Measurements from ENCODE around the gene NDUFB6. TPM values are rescaled to one million over a fixed set of nuclear protein-coding genes. Genes with fewer than 3 reads are reported as not detected.

NDUFB6 gene
- total RNA-seq, 1 experiment from 2014 or later = 56.1 TPM

DNA sequence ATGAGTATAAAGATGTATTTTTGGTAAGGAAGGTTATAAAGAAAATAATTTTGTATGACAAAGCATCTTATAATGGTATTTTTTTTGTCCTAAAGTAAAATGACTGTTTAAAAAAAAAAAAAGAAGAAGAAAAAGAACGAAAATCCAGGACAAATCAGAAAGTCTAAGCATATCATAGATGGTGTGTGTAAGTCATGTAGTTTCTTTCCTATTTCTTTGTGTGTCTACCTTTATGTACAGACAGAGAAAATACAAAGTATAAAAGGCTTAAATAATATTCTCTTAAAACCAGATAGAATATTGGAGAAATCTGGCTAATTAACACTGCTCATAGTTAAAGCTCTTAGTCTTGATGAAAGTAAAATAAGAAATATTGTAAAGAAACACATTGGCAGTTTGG lies 54.7 kb downstream of the NDUFB6 start:
- BruUV-seq (replicated peaks) = no TSS peak
- POLR2A ChIA-PET = no interaction called here
- no peak for DNase-seq (ENCODE audit: unreplicated experiment)
- H3K4me1 Mint-ChIP-seq (ENCODE audit: insufficient read depth, unreplicated experiment) = peaks cover 2% of the 10 kb centered on the region
- CTCF ChIA-PET = no interaction called here
- peaks cover 12% of the 10 kb centered on the region for H3K9me3 Mint-ChIP-seq (ENCODE audit: unreplicated experiment)
- TF ChIP-seq, protein P1, sequence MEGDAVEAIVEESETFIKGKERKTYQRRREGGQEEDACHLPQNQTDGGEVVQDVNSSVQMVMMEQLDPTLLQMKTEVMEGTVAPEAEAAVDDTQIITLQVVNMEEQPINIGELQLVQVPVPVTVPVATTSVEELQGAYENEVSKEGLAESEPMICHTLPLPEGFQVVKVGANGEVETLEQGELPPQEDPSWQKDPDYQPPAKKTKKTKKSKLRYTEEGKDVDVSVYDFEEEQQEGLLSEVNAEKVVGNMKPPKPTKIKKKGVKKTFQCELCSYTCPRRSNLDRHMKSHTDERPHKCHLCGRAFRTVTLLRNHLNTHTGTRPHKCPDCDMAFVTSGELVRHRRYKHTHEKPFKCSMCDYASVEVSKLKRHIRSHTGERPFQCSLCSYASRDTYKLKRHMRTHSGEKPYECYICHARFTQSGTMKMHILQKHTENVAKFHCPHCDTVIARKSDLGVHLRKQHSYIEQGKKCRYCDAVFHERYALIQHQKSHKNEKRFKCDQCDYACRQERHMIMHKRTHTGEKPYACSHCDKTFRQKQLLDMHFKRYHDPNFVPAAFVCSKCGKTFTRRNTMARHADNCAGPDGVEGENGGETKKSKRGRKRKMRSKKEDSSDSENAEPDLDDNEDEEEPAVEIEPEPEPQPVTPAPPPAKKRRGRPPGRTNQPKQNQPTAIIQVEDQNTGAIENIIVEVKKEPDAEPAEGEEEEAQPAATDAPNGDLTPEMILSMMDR (IDR thresholded peaks at IDR 0.05; ENCODE audit: unreplicated experiment) = no peak
- no peaks in the 10 kb centered on the region for H3K27me3 Mint-ChIP-seq (ENCODE audit: insufficient read depth, unreplicated experiment)
- no peaks in the 10 kb centered on the region for H3K36me3 Mint-ChIP-seq (ENCODE audit: insufficient read depth, unreplicated experiment)
- H3K4me3 Mint-ChIP-seq (ENCODE audit: unreplicated experiment) = no peak overlapping the region
- H3K27ac Mint-ChIP-seq (ENCODE audit: low read depth, unreplicated experiment) = no peak overlapping the region
- intact Hi-C loops (cut with micrococcal nuclease) = no loop called here

DNA sequence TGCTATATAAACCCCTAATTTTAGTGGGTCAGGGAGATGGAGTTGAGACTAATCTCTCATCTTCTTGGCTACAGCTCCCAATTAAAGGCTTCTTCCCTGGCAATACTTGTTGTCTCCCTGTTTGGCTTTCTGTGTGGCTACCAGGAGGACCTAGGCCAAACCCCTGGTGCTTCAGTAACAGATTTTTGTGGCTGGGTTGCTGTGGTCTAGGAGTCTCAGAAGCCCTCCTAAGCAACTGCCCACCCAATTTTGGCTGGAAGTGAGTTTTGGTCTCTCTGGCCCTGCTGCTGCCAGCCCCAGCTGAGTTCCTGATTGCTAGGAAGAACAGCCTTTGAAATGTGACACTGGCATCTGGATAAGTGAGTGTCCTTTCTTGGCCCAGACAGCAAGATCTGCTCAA lies 56.7 kb downstream of the NDUFB6 start:
- Mint-ChIP-seq H3K4me3 (ENCODE audit: unreplicated experiment) (no peak overlapping the region), H3K27ac (ENCODE audit: low read depth, unreplicated experiment) (no peak overlapping the region), H3K9me3 (ENCODE audit: unreplicated experiment) (peaks cover 12% of the 10 kb centered on the region), H3K27me3 (ENCODE audit: insufficient read depth, unreplicated experiment) (no peaks in the 10 kb centered on the region), H3K4me1 (ENCODE audit: insufficient read depth, unreplicated experiment) (no peaks in the 10 kb centered on the region), H3K36me3 (ENCODE audit: insufficient read depth, unreplicated experiment) (no peaks in the 10 kb centered on the region)
- TF ChIP-seq, protein P1 (IDR thresholded peaks at IDR 0.05; ENCODE audit: unreplicated experiment) = no peak
- DNase-seq (ENCODE audit: unreplicated experiment) = no peak
- no TSS peak for BruUV-seq (replicated peaks)
- ChIA-PET CTCF (interaction anchor here (1.3 kb wide), 1 partner anchor 9 kb away, joined by 3 read pairs; the partner anchor contains the start of gene RIGI), POLR2A (no interaction called here)
- intact Hi-C loops (cut with micrococcal nuclease) = no loop called here

DNA sequence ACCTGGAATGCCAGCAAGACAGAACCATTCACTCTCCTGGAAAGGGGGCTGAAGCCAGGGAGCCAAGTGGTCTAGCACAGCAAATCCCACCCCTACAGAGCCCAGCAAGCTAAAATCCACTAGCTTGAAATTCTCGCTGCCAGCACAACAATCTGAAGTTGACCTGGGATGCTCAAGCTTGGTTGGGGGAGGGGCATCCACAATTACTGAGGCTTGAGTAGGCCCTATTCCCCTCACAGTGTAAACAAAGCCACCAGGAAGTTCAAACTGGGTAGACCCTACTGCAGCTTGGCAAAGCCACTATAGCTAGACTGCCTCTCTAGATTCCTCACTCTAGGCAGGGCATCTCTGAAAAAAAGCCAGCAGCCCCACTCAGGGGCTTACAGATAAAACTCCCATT lies 64.2 kb downstream of the NDUFB6 start:
- H3K4me3 Mint-ChIP-seq (ENCODE audit: unreplicated experiment) = no peak overlapping the region
- BruUV-seq (replicated peaks) = no TSS peak
- no peaks in the 10 kb centered on the region for H3K4me1 Mint-ChIP-seq (ENCODE audit: insufficient read depth, unreplicated experiment)
- TF ChIP-seq, protein P1 (IDR thresholded peaks at IDR 0.05; ENCODE audit: unreplicated experiment) = no peak
- POLR2A ChIA-PET = interaction anchor here (1.1 kb wide), 1 partner anchor 129 kb away, joined by 3 read pairs; no protein-coding TSS in a partner anchor
- H3K9me3 Mint-ChIP-seq (ENCODE audit: unreplicated experiment) = no peaks in the 10 kb centered on the region
- no peaks in the 10 kb centered on the region for H3K27me3 Mint-ChIP-seq (ENCODE audit: insufficient read depth, unreplicated experiment)
- H3K27ac Mint-ChIP-seq (ENCODE audit: low read depth, unreplicated experiment) = no peak overlapping the region
- CTCF ChIA-PET = interaction anchor here (0.6 to 1.7 kb wide), 3 partner anchors 17 to 130 kb away, joined by 6 to 11 read pairs (median 9); partner anchors contain the start of gene RIGI
- no peak for DNase-seq (ENCODE audit: unreplicated experiment)
- H3K36me3 Mint-ChIP-seq (ENCODE audit: insufficient read depth, unreplicated experiment) = no peaks in the 10 kb centered on the region
- intact Hi-C loops (cut with micrococcal nuclease) = no loop called here

DNA sequence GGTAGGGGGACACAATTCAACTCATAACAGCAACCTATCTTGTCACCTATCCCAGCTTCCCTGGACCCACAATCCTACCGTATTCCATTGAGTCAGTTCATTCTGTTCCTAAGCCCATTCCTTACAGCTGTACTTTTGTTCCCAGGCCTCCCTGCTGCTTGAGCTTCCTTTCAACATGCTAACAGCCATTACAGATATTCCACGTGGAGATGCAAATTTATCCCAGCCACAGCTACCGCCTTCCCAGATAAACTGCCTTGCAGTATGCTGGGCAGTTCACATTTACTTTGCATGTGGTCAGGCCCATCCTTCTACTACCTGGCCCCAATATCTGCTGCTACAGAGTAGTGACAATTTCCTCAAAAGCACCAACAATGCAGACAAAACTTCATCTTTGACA lies 70.0 kb downstream of the NDUFB6 start:
- intact Hi-C loops (cut with micrococcal nuclease) = no loop called here
- Mint-ChIP-seq H3K27me3 (ENCODE audit: insufficient read depth, unreplicated experiment) (no peaks in the 10 kb centered on the region), H3K27ac (ENCODE audit: low read depth, unreplicated experiment) (peak overlapping the region; percentile 47), H3K9me3 (ENCODE audit: unreplicated experiment) (no peaks in the 10 kb centered on the region), H3K4me1 (ENCODE audit: insufficient read depth, unreplicated experiment) (peaks cover 7% of the 10 kb centered on the region), H3K36me3 (ENCODE audit: insufficient read depth, unreplicated experiment) (no peaks in the 10 kb centered on the region), H3K4me3 (ENCODE audit: unreplicated experiment) (no peak overlapping the region)
- no TSS peak for BruUV-seq (replicated peaks)
- CTCF ChIA-PET = interaction anchor here (1.0 kb wide), 2 partner anchors 70 to 74 kb away, joined by 3 to 4 read pairs; no protein-coding TSS in a partner anchor
- POLR2A ChIA-PET = no interaction called here
- TF ChIP-seq, protein P1 (IDR thresholded peaks at IDR 0.05; ENCODE audit: unreplicated experiment) = no peak
- DNase-seq (ENCODE audit: unreplicated experiment) = no peak

Other genes starting within 250 kb of the NDUFB6 start
- gene ACO1, start 188.5 kb downstream of the NDUFB6 start, total RNA-seq (2022) = 28.6 and 31.4 TPM in 2 replicates
- gene RIGI, start 47.0 kb downstream of the NDUFB6 start, total RNA-seq (2022) = 3.0 and 3.2 TPM in 2 replicates
- 7.4 and 7.8 TPM in 2 replicates for gene SMIM27, start 20.8 kb downstream of the NDUFB6 start, total RNA-seq (2022)
- gene TOPORS, start 20.6 kb downstream of the NDUFB6 start, total RNA-seq (2022) = 16.7 and 18.4 TPM in 2 replicates
- not detected in 2 replicates for gene TAF1L, start 62.5 kb upstream of the NDUFB6 start, total RNA-seq (2022)
- not detected in 2 replicates for gene TMEM215, start 210.4 kb upstream of the NDUFB6 start, total RNA-seq (2022)